ENCODE data around the gene SBNO2.

- TF ChIP-seq POLR2AphosphoS5 (IDR thresholded peaks at IDR 0.05; ENCODE audit: low read depth, low read length), result no peak
- TF ChIP-seq POLR2A (IDR thresholded peaks at IDR 0.05; ENCODE audit: low read depth, low read length), result no peak
- TF ChIP-seq TAF1 (IDR thresholded peaks at IDR 0.05; ENCODE audit: borderline replicate concordance, low read depth, low read length), result no peak
Measured at GRCh38 chr19:1163283-1163933, 10.7 kb downstream of the SBNO2 start.
